H1 (cell line): Measurements from ENCODE around the gene MIS18BP1. TPM values are rescaled to one million over a fixed set of nuclear protein-coding genes. Genes with fewer than 3 reads are reported as not detected.

ENCODE experiments used
- CTCF ChIA-PET: fragments of 300-600 bp; sonication (Branson Sonifier 250); formaldehyde crosslinking; loops from one replicate; lab custom pipeline; 2021; ENCODE audit not compliant: partially characterized antibody; lab: Charles Lee
- POLR2A ChIA-PET: fragments of 300-600 bp; sonication (Branson Sonifier 250); formaldehyde crosslinking; loops from one replicate; lab custom pipeline; 2021; ENCODE audit warnings: inconsistent platforms; ENCODE audit not compliant: partially characterized antibody; lab: Charles Lee
- DNase-seq, 2 experiments: peaks; one replicate each; pipeline versions ENCODE4 v3.0.0 to v3.0.0-alpha.2; 2010 to 2022; ENCODE audit warnings: low spot score in 2 of 2, low read depth in 1 of 2, mixed read lengths in 1 of 2
- FAIRE-seq: peaks from 2 replicates; lab custom pipeline; 2011; peaks lifted over from hg19 to GRCh38; lab: Jason Lieb, UNC
- H2AFZ ChIP-seq: 2 replicates; pipeline ENCODE4 v1.8.1; 2012; ENCODE audit warnings: low read length, inconsistent platforms
- H2AK5ac ChIP-seq: 2 replicates; pipeline ENCODE4 v1.6.1; 2013; ENCODE audit warnings: low read depth, low read length
- H2BK120ac ChIP-seq: replicated peaks from 2 replicates; pipeline ENCODE3; 2013; ENCODE audit warnings: low read depth, low read length, inconsistent platforms
- H2BK12ac ChIP-seq: 2 replicates; pipeline ENCODE4 v1.6.1; 2013; ENCODE audit warnings: low read depth, low read length
- H2BK15ac ChIP-seq: 2 replicates; pipeline ENCODE4 v1.6.1; 2013; ENCODE audit warnings: low read length
- H2BK20ac ChIP-seq: 2 replicates; pipeline ENCODE4 v1.6.1; 2013; ENCODE audit warnings: low read length
- H2BK5ac ChIP-seq: 2 replicates; pipeline ENCODE4 v1.6.1; 2013; ENCODE audit warnings: low read depth, low read length
- H3K14ac ChIP-seq: 2 replicates; pipeline ENCODE4 v1.6.1; 2013; ENCODE audit warnings: inconsistent platforms; ENCODE audit not compliant: insufficient read length
- H3K18ac ChIP-seq: 2 replicates; pipeline ENCODE4 v1.6.1; 2013; ENCODE audit warnings: low read length; ENCODE audit errors: extremely low read depth
- H3K23ac ChIP-seq: 2 replicates; pipeline ENCODE4 v1.6.1; 2013; ENCODE audit warnings: inconsistent platforms; ENCODE audit not compliant: insufficient read length
- H3K23me2 ChIP-seq: 2 replicates; pipeline ENCODE4 v1.6.1; 2013; ENCODE audit warnings: low read depth, low read length
- H3K27ac ChIP-seq: 2 replicates; pipeline ENCODE4 v1.6.1; 2011; ENCODE audit warnings: low read depth, low read length, inconsistent platforms
- H3K27me3 ChIP-seq, 4 experiments: replicated peaks in 1 of 4; 1 replicate in 1 of 4; 2 replicates in 3 of 4; pipeline versions ENCODE4 v1.6.1 to v1.8.1; 2011 to 2013; ENCODE audit warnings: low read length in 3 of 4, mild to moderate bottlenecking in 3 of 4, inconsistent platforms in 2 of 4, mixed read lengths in 2 of 4, moderate library complexity in 1 of 4; ENCODE audit not compliant: control insufficient read depth in 3 of 4, insufficient read depth in 3 of 4; ENCODE audit errors: extremely low read depth in 1 of 4
- H3K36me3 ChIP-seq, 4 experiments: 2 replicates each; pipeline versions ENCODE4 v1.6.1 to v1.8.1; 2011 to 2013; ENCODE audit warnings: mild to moderate bottlenecking in 4 of 4, low read length in 3 of 4, moderate library complexity in 2 of 4, control low read depth in 1 of 4, inconsistent platforms in 1 of 4; ENCODE audit not compliant: insufficient read depth in 4 of 4, control insufficient read depth in 2 of 4
- H3K4ac ChIP-seq: replicated peaks from 2 replicates; pipeline ENCODE3; 2013; ENCODE audit warnings: low read length, low read depth, mixed read lengths, inconsistent platforms; ENCODE audit not compliant: insufficient read length
- H3K4me1 ChIP-seq, 4 experiments: replicated peaks in 1 of 4; 1 replicate in 1 of 4; 2 replicates in 3 of 4; pipeline versions ENCODE4 v1.6.1 to v1.8.1; 2011 to 2013; ENCODE audit warnings: low read length in 3 of 4, inconsistent platforms in 2 of 4, mixed read lengths in 1 of 4; ENCODE audit not compliant: insufficient read depth in 4 of 4, control insufficient read depth in 3 of 4
- H3K4me2 ChIP-seq, 2 experiments: 2 replicates each; pipeline versions ENCODE4 v1.6.1 to v1.8.1; 2011 to 2013; ENCODE audit warnings: low read depth in 2 of 2, low read length in 2 of 2, control low read depth in 1 of 2, inconsistent platforms in 1 of 2, mild to moderate bottlenecking in 1 of 2; ENCODE audit not compliant: insufficient read depth in 1 of 2
- H3K4me3 ChIP-seq, 4 experiments: fragments of 200-600, 300-600 bp in 1 of 4; sonication (generic), shearing (Covaris generic), sonication (Bioruptor Twin) in 1 of 4; 2 replicates each; pipeline versions ENCODE4 v1.5.1 to v1.8.1; 2011 to 2016; ENCODE audit warnings: low read length in 4 of 4, low read depth in 3 of 4, control low read depth in 2 of 4, inconsistent platforms in 2 of 4, mild to moderate bottlenecking in 2 of 4, mixed read lengths in 1 of 4, moderate library complexity in 1 of 4; ENCODE audit not compliant: insufficient read depth in 2 of 4; ENCODE audit errors: extremely low read depth in 1 of 4
- H3K56ac ChIP-seq: replicated peaks from 2 replicates; pipeline ENCODE3; 2013; ENCODE audit warnings: low read depth, mild to moderate bottlenecking, mixed read lengths, low read length, inconsistent platforms; ENCODE audit not compliant: insufficient read length
- H3K79me1 ChIP-seq: 2 replicates; pipeline ENCODE4 v1.6.1; 2013; ENCODE audit warnings: low read depth, low read length, control low read depth
- H3K79me2 ChIP-seq, 2 experiments: 2 replicates each; pipeline versions ENCODE4 v1.6.1 to v1.8.1; 2012 to 2013; ENCODE audit warnings: low read length in 2 of 2, mild to moderate bottlenecking in 2 of 2, inconsistent platforms in 1 of 2; ENCODE audit not compliant: insufficient read depth in 2 of 2, control insufficient read depth in 1 of 2
- H3K9ac ChIP-seq, 4 experiments: replicated peaks in 1 of 4; 1 replicate in 1 of 4; 2 replicates in 3 of 4; pipeline versions ENCODE4 v1.6.1 to v1.8.1; 2011 to 2013; ENCODE audit warnings: low read depth in 3 of 4, low read length in 3 of 4, control low read depth in 2 of 4, mild to moderate bottlenecking in 2 of 4, moderate library complexity in 2 of 4, inconsistent platforms in 1 of 4; ENCODE audit errors: extremely low read depth in 1 of 4
- H3K9me3 ChIP-seq, 2 experiments: 2 replicates each; pipeline versions ENCODE4 v1.6.1 to v1.8.1; 2012 to 2013; ENCODE audit warnings: mild to moderate bottlenecking in 2 of 2, moderate library complexity in 2 of 2, control low read depth in 1 of 2, inconsistent platforms in 1 of 2, low read depth in 1 of 2, low read length in 1 of 2, mixed read lengths in 1 of 2; ENCODE audit not compliant: insufficient read depth in 2 of 2
- H4K20me1 ChIP-seq, 2 experiments: replicated peaks in 1 of 2; 2 replicates each; pipeline versions ENCODE3 to v1.8.1; 2011 to 2013; ENCODE audit warnings: inconsistent platforms in 2 of 2, low read length in 2 of 2, mild to moderate bottlenecking in 1 of 2; ENCODE audit not compliant: insufficient read depth in 2 of 2, control insufficient read depth in 1 of 2
- H4K5ac ChIP-seq: 2 replicates; pipeline ENCODE4 v1.6.1; 2013; ENCODE audit warnings: low read length, low read depth, mixed read lengths, inconsistent platforms; ENCODE audit not compliant: insufficient read length
- H4K8ac ChIP-seq: 2 replicates; pipeline ENCODE4 v1.8.0; 2013; ENCODE audit warnings: mild to moderate bottlenecking, moderate library complexity, low read length, inconsistent platforms; ENCODE audit not compliant: insufficient read depth; ENCODE audit errors: extremely low read depth
- H4K91ac ChIP-seq: replicated peaks from 2 replicates; pipeline ENCODE3; 2013; ENCODE audit warnings: low read length, mixed read lengths, inconsistent platforms; ENCODE audit not compliant: insufficient read length
- BACH1 ChIP-seq: IDR thresholded peaks from 2 replicates; pipeline ENCODE4 v1.6.1; 2012; ENCODE audit warnings: low read length, improper control_type of control experiment
- CHD1 ChIP-seq: IDR thresholded peaks from 2 replicates; pipeline ENCODE4 v1.6.1; 2012; ENCODE audit warnings: low read depth, low read length, improper control_type of control experiment
- JUND ChIP-seq: IDR thresholded peaks from 2 replicates; pipeline ENCODE4 v1.6.1; 2011; ENCODE audit warnings: mild to moderate bottlenecking, improper control_type of control experiment, low read length
- KDM1A ChIP-seq: fragments of 200-600, 300-600 bp; sonication (generic); IDR thresholded peaks from 2 replicates; pipeline ENCODE4 v1.7.1; 2016; ENCODE audit warnings: mild to moderate bottlenecking, low read length, borderline replicate concordance
- MAFK ChIP-seq: IDR thresholded peaks from 2 replicates; pipeline ENCODE4 v1.6.1; 2012; ENCODE audit warnings: low read depth, mild to moderate bottlenecking, improper control_type of control experiment, low read length
- PHF8 ChIP-seq: fragments of 200-600 bp; sonication (generic); conservative IDR thresholded peaks from 2 replicates; pipeline ENCODE4 v1.7.1; 2012; ENCODE audit warnings: low read depth, mild to moderate bottlenecking, inconsistent platforms, low read length, moderate library complexity
- POLR2A ChIP-seq, 2 experiments: IDR thresholded peaks; 1 replicate in 1 of 2; 2 replicates in 1 of 2; pipeline ENCODE4 v1.6.1; 2011; ENCODE audit warnings: low read depth in 2 of 2, low read length in 2 of 2, mild to moderate bottlenecking in 2 of 2; ENCODE audit errors: control extremely low read depth in 1 of 2
- POU5F1 ChIP-seq: IDR thresholded peaks from 2 replicates; pipeline ENCODE4 v1.6.1; 2011; ENCODE audit warnings: low read depth, mild to moderate bottlenecking, low read length, moderate library complexity
- RNF2 ChIP-seq: fragments of 200-900, 300-1000 bp; sonication (generic); IDR thresholded peaks from 2 replicates; pipeline ENCODE4 v1.7.1; 2016; ENCODE audit warnings: borderline replicate concordance, low read depth, mild to moderate bottlenecking, antibody characterized with exemption, low read length; ENCODE audit not compliant: poor library complexity, severe bottlenecking; ENCODE audit errors: missing control alignments
- SIRT6 ChIP-seq: IDR thresholded peaks from one replicate; pipeline ENCODE4 v1.7.1; 2012; ENCODE audit warnings: low read length, inconsistent platforms
- SIX5 ChIP-seq: IDR thresholded peaks from 2 replicates; pipeline ENCODE4 v1.6.1; 2011; ENCODE audit warnings: mild to moderate bottlenecking, low read depth, low read length
- TBP ChIP-seq: IDR thresholded peaks from 2 replicates; pipeline ENCODE4 v1.6.1; 2011; ENCODE audit warnings: low read depth, low read length, improper control_type of control experiment
- TCF12 ChIP-seq: IDR thresholded peaks from 2 replicates; pipeline ENCODE4 v1.6.1; 2011; ENCODE audit warnings: low read depth, mild to moderate bottlenecking, low read length
- TEAD4 ChIP-seq: IDR thresholded peaks from 2 replicates; pipeline ENCODE4 v1.6.1; 2012; ENCODE audit warnings: low read depth, low read length, inconsistent platforms, mixed read lengths
- ZNF274 ChIP-seq: IDR thresholded peaks from 2 replicates; pipeline ENCODE4 v1.7.0; 2012; ENCODE audit warnings: low read length, borderline replicate concordance; ENCODE audit errors: extremely low read depth
- WGBS, 2 experiments: shearing (Covaris generic) in 1 of 2; methylation state at CpG; one replicate each; pipeline versions ENCODE4 v1.1.6 to v1.1.7; 2013 to 2015; ENCODE audit warnings: low lambda C conversion rate in 2 of 2, mixed read lengths in 2 of 2, inconsistent platforms in 1 of 2, low coverage in 1 of 2, missing lambda C conversion rate in 1 of 2; ENCODE audit not compliant: insufficient replicate concordance in 2 of 2, insufficient coverage in 1 of 2, insufficient read length in 1 of 2; ENCODE audit errors: extremely low coverage in 1 of 2, missing lambda C conversion rate in 1 of 2; 5-methylcytosine and 5-hydroxymethylcytosine counted together
- polyA plus RNA-seq, 7 experiments: library from polyadenylated mRNA; depleted of rRNA in 3 of 7; stranded (reverse) in 5 of 7; unstranded in 2 of 7; fragments of >200 nt in 5 of 7; fragments of 200-250 nt in 2 of 7; gene quantifications; 1 replicate in 5 of 7; 2 replicates in 1 of 7; 4 replicates in 1 of 7; pipeline versions ENCODE4 v1.2.1 to v1.2.3, GENCODE V29; 2011 to 2013; ENCODE audit warnings: missing spikeins in 2 of 7, mixed read lengths in 2 of 7
- total RNA-seq: library from RNA; stranded (reverse); fragmentation: NEBNext Ultra II Directional; extraction: Animal tissue kit (Norgen Biotek cat#: 25700); gene quantifications from 2 replicates; pipeline ENCODE4 v1.2.1, GENCODE V29; 2021

Gene MIS18BP1
- total and polyA plus RNA-seq, 2 of the 8 experiments (the other 6 are each of a cell fraction or from before 2014, with no cell fraction given): 12.8 to 80.5 TPM

DNA sequence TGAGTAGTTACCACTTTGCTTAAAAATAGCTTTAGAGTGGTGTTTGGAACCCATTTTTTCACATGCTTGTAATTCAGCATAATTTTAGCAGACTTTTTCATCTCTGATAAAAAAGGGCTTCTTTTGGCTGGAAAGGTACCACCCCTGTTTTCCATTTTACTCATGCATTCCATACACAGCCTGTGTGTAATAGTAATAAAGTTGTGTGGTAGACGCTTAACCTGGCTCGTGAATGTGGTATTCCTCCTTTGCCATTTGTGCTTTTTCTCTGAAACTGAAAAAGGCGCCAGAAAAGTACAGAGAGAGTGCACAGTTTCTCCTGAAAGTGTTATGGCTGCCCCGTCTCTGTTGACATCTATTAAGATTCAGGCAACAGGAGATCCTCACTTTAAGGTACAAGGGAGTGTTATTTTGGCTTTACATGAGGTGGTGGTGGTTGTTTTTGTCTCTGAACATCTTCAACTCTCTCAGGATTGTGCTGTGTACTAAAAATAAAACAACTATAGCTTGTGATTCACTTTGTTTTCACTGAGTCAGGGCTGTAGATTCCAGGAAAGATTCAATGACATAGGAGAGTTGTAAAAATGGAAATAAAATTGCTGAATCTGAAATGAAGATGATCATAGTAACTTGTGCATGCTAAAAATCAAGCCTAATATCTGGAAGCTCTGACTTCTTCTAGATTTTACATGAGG, 45.6 kb upstream of the MIS18BP1 start:
- H3K23me2 ChIP-seq: no peaks in the 10 kb centered on the region
- H2BK120ac ChIP-seq: no peak overlapping the region
- H3K4me3 ChIP-seq: no peak overlapping the region
- H3K23ac ChIP-seq: no peak overlapping the region
- H3K36me3 ChIP-seq: no peaks in the 10 kb centered on the region
- no peak overlapping the region for H3K14ac ChIP-seq
- no peak overlapping the region for H2AFZ ChIP-seq
- DNase-seq (no peak), FAIRE-seq (no peak)
- H2BK12ac ChIP-seq: no peak overlapping the region
- H3K79me1 ChIP-seq: no peaks in the 10 kb centered on the region
- no peaks in the 10 kb centered on the region for H4K20me1 ChIP-seq
- H3K27me3 ChIP-seq: peaks cover 0 to 14% (median 9%) of the 10 kb centered on the region in 4 experiments; a peak in 6 of 7 replicates
- H2BK15ac ChIP-seq: no peak overlapping the region
- no peak overlapping the region for H3K27ac ChIP-seq
- no peak overlapping the region for H2BK20ac ChIP-seq
- no peak overlapping the region for H3K56ac ChIP-seq
- POLR2A ChIA-PET: no interaction called here
- no peak overlapping the region for H2AK5ac ChIP-seq
- H4K5ac ChIP-seq: no peak overlapping the region
- H3K79me2 ChIP-seq: no peaks in the 10 kb centered on the region
- H4K91ac ChIP-seq: no peak overlapping the region
- WGBS, 2 experiments: 83% methylated on average over 4 of the region's 4 CpGs; no CpG with 5 or more reads in 1 of the 2 experiments
- no peak overlapping the region for H3K4ac ChIP-seq
- peaks cover 0 to 4% (median 1%) of the 10 kb centered on the region in 4 experiments; a peak in 2 of 7 replicates for H3K4me1 ChIP-seq
- H3K9ac ChIP-seq: no peak overlapping the region
- CTCF ChIA-PET: no interaction called here
- no peak overlapping the region for H2BK5ac ChIP-seq
- H3K9me3 ChIP-seq: no peaks in the 10 kb centered on the region
- no peak overlapping the region for H3K18ac ChIP-seq
- H3K4me2 ChIP-seq: no peak overlapping the region
- H4K8ac ChIP-seq: no peak overlapping the region
- no peak for TF ChIP-seq POLR2A (IDR thresholded peaks at IDR 0.05; ENCODE audit: control extremely low read depth in 1 of 2, low read depth in 2 of 2, low read length in 2 of 2)
- TF ChIP-seq RNF2: no peak
- no peak for TF ChIP-seq TCF12
- no peak for TF ChIP-seq JUND
- TF ChIP-seq BACH1: no peak
- TF ChIP-seq MAFK: no peak
- TF ChIP-seq ZNF274: no peak
- no peak for TF ChIP-seq PHF8
- no peak for TF ChIP-seq KDM1A
- TF ChIP-seq TEAD4: no peak
- TF ChIP-seq POU5F1: no peak
- no peak for TF ChIP-seq TBP
- TF ChIP-seq SIX5: no peak
- TF ChIP-seq SIRT6: no peak
- TF ChIP-seq CHD1: no peak
